ENCODE data around the gene NAV1. TPM values are rescaled to one million over a fixed set of nuclear protein-coding genes. Genes with fewer than 3 reads are reported as not detected.

Gene NAV1, protein sequence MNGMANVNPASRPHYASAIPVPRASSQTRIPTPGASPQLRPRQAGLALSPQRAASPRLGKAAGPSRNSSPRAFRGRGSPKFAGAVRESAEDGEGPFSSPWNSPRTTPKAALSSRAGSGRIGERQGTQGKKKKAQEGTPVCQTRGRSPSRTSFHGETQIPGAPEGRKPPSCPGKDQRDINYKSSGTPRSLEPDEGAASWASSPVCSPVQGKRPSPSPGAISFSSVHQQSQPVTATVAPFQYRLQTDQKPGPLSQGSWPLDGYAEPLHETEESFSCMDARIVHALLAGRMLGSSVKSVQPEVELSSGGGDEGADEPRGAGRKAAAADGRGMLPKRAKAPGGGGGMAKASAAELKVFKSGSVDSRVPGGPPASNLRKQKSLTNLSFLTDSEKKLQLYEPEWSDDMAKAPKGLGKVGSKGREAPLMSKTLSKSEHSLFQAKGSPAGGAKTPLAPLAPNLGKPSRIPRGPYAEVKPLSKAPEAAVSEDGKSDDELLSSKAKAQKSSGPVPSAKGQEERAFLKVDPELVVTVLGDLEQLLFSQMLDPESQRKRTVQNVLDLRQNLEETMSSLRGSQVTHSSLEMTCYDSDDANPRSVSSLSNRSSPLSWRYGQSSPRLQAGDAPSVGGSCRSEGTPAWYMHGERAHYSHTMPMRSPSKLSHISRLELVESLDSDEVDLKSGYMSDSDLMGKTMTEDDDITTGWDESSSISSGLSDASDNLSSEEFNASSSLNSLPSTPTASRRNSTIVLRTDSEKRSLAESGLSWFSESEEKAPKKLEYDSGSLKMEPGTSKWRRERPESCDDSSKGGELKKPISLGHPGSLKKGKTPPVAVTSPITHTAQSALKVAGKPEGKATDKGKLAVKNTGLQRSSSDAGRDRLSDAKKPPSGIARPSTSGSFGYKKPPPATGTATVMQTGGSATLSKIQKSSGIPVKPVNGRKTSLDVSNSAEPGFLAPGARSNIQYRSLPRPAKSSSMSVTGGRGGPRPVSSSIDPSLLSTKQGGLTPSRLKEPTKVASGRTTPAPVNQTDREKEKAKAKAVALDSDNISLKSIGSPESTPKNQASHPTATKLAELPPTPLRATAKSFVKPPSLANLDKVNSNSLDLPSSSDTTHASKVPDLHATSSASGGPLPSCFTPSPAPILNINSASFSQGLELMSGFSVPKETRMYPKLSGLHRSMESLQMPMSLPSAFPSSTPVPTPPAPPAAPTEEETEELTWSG (N-terminal part only)
- total RNA-seq, result 41.8 and 45.6 TPM in 2 replicates

DNA sequence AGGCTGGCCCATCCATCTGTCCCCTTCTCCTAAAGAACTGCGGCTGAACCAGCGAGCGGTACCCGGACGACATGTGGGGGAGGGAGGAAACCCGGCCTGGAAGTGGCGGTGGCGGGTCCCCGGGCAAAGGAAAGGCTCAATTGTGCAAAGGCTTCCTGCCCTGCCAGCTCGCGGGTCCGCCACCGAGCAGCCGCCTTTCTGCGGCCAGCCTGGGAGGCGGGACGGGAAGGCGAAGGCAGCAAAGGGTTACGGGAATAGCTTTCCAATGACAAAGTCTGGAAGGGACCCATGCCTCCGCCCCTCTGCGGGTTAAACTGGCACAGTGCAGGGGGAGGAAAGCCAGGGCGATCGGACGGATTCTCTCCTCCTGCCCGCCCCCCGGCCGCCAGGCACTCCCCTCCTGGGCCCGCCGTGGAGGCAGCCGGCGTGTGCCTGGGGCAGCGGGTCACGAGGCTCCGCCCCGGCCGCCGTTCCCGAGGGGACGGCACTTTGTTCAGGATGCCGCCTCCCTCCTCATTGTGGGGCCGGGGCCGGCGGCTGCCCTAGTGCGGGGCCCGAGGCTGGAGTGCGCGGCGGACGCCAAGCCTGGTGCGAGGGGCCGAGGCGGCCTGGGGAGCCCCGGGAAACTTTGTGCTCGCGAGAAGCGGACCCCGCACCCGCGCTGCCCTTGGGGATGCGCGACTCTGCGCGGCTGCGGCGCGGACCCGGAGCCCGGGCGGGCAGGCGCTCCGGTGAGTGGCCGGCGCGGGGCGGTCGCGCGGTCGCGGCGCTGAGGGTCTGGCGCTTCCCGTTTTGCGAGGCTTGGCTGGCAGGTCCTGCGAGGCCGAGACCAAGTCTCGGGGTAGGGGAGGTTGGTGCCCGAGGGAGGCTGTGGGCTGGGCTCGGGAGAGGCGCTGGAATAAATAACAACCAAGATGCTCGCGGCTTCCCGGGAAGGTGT lies at the start of gene NAV1:
TSS of gene NAV1 (plus strand) at position 516 of the 940 bp plus-strand sequence. CDS start 83,758 bp downstream, outside the sequence.

DNA sequence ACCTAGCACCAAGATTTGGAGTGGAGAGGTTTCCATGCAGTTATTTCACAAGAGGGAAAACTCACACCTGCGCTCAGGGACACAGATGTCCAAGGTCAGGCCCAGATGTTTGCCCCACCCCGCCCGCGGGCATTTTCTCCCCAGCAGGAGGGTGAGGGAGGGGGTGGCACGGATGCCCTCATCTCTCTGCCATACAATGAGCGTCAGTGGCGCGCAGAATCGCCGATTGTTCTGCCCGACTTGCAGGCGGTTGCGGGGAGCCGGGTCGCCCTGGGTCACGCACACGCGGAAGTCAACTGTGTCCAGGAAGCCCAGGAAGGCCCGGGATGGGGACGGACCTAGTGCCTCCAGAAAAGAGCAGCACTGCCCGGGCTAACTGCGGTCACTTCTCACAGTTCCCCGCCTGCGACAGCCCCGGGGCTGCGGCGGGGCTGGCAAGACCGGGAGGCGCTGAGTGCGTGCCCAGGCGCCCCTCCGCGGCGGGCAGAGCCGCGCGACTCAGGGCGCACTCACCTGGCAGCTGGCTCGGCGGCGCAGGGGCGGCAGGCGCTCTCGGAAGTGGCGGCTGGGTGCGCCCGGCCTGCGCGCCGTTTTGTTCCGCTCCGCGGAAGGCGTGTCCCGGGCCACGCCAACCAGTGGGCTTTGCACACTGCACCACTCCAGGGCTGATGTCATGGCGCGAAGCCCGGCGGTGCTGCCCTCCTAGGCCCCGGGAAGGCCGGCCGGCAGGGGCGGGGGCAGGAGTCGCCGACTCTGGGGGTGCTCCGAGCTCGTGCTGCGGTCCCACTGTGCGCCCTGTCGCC lies 32.2 kb upstream of the NAV1 start, which contains the start of gene CSRP1:
TSS of gene CSRP1 (minus strand) at position 567 of the 803 bp plus-strand sequence. CDS start 10,820 bp downstream, outside the sequence.

Other genes starting within 250 kb of the NAV1 start
- gene TNNT2, start 161.4 kb upstream of the NAV1 start, total RNA-seq, result not detected in 2 replicates
- not detected in 2 replicates for gene LAD1, start 139.8 kb upstream of the NAV1 start, total RNA-seq
- gene TNNI1, start 117.4 kb upstream of the NAV1 start, total RNA-seq, result not detected in 2 replicates
- gene PHLDA3, start 69.9 kb upstream of the NAV1 start, total RNA-seq, result 67.6 and 85.6 TPM in 2 replicates
- 1,218 and 1,227 TPM in 2 replicates for gene CSRP1, start 32.0 kb upstream of the NAV1 start, total RNA-seq